Measurements from ENCODE around the gene LPCAT2. TPM values are rescaled to one million over a fixed set of nuclear protein-coding genes. Genes with fewer than 3 reads are reported as not detected.

Gene LPCAT2
- total and polyA plus RNA-seq, 4 donors: 11.2 to 33.6 (median 13.7) TPM

DNA sequence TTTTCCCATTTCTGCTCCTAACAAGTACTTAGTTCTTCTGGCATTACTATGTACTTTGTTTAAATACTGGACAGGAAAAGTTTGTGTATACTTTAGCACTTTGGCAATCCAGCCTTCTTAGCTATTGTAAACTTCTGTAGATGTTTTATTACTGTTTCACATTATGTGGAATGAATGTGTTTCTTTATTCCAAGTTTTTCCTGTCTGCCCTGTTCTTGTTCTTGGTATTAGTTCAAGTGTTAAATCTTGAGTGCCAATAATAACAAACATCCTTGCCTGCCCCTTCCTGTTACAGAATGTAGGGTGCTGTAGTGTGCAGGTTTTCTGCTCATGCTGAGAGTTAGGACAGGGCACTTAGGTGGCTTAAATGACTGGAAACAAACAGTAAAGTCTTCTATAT, 50.4 kb downstream of the LPCAT2 start:
- no peaks in the 10 kb centered on the region for H3K9me3 ChIP-seq (ENCODE audit: control insufficient read depth, insufficient read depth, low read length)
- DNase-seq (ENCODE audit: low read depth in 4 of 6, low spot score in 6 of 6): peak in 1 of 6 donors; percentile 26
- no peaks in the 10 kb centered on the region for H3K36me3 ChIP-seq (ENCODE audit: control insufficient read depth, insufficient read depth, low read length)
- no peaks in the 10 kb centered on the region for H3K27me3 ChIP-seq (ENCODE audit: control insufficient read depth, insufficient read depth, low read length)
- no peaks in the 10 kb centered on the region for H3K4me1 ChIP-seq (ENCODE audit: control insufficient read depth, insufficient read depth, low read length)
- H3K4me3 ChIP-seq (ENCODE audit: low read depth, low read length): no peak overlapping the region
- no peak overlapping the region for H3K27ac ChIP-seq (ENCODE audit: low read depth, low read length)

DNA sequence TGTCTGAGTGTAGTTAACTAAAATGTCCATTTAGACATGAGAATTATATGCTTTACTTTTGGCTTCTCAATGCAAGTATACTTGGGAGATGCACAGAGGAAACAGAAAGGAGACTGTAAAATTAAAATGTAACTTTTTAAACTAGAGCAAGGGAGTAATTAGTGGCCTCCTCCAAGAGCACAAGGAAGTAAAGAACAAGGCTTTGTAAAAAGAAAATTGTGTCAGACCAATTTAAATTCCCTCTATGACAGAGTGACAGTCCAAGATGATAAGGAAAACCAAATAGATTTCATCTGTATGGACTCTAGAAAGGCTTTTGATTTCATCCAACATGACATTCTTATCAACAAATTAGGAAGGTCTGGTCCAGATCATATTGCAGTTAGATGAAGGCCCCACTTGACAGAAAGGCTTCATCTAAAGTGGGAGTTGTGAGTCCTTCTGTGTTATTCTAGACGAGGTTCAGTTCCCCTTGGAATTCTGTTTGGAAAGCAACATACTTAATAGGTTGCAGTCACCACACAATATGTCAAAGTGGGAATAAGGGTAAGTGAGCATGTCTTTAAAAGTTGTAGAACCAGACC, 51.2 kb downstream of the LPCAT2 start:
- no peak for DNase-seq (ENCODE audit: low read depth in 4 of 6, low spot score in 6 of 6)
- Histone ChIP-seq H3K9me3 (ENCODE audit: control insufficient read depth, insufficient read depth, low read length) (no peaks in the 10 kb centered on the region), H3K27ac (ENCODE audit: low read depth, low read length) (no peak overlapping the region), H3K4me3 (ENCODE audit: low read depth, low read length) (no peak overlapping the region), H3K27me3 (ENCODE audit: control insufficient read depth, insufficient read depth, low read length) (no peaks in the 10 kb centered on the region), H3K4me1 (ENCODE audit: control insufficient read depth, insufficient read depth, low read length) (no peaks in the 10 kb centered on the region), H3K36me3 (ENCODE audit: control insufficient read depth, insufficient read depth, low read length) (no peaks in the 10 kb centered on the region)
- no CpG with 5 or more reads among the region's 1 CpG for WGBS (ENCODE audit: insufficient coverage)

DNA sequence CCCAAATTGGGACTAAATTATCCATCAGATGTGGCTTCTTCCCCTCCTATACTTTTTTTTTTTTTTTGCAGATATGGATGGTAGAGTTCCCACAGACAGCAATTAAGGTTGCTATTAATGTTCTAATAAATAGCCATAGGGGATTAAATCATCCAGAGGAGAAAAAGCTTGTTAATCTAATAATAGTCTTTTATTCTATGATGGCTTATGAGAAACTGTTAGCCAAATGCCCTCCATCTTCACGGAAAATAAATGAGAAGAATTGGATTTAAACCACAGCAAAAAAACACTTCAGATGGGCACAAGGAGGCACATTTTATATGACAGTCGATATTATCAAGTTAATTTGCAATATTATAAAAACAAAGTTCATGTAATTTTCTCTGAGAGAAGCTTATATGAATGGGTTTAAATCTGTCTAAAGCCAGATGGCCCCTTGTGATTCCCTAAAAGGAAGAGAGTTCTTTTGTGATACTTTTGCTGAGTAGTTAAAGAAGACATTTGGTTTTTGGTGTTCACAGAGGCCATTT, 52.5 kb downstream of the LPCAT2 start:
- Histone ChIP-seq H3K9me3 (ENCODE audit: control insufficient read depth, insufficient read depth, low read length) (no peaks in the 10 kb centered on the region), H3K27ac (ENCODE audit: low read depth, low read length) (no peak overlapping the region), H3K4me3 (ENCODE audit: low read depth, low read length) (no peak overlapping the region), H3K4me1 (ENCODE audit: control insufficient read depth, insufficient read depth, low read length) (no peaks in the 10 kb centered on the region), H3K27me3 (ENCODE audit: control insufficient read depth, insufficient read depth, low read length) (no peaks in the 10 kb centered on the region), H3K36me3 (ENCODE audit: control insufficient read depth, insufficient read depth, low read length) (no peaks in the 10 kb centered on the region)
- DNase-seq (ENCODE audit: low read depth in 4 of 6, low spot score in 6 of 6): no peak
- WGBS (ENCODE audit: insufficient coverage): no CpG with 5 or more reads among the region's 2 CpGs

DNA sequence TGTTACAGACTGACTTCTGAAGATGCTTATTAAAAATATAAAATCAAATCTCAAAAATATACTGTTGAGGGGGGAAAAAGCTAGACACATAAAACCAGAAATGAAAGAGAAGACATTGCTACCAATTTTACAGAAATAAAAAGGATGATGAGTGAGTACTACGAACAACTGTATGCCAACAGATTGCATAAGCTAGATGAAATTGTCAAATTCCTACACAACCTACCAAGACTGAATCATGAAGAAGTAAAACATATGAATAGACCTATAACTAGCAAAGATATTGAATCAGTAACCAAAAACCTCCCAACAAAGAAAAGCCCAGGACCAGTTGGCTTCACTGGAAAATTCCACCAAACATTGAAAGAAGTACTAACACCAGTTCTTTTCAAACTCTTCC, 54.1 kb downstream of the LPCAT2 start:
- no peak overlapping the region for H3K4me3 ChIP-seq (ENCODE audit: low read depth, low read length)
- WGBS (ENCODE audit: insufficient coverage): no CpG with 5 or more reads among the region's 1 CpG
- no peak overlapping the region for H3K27ac ChIP-seq (ENCODE audit: low read depth, low read length)
- H3K27me3 ChIP-seq (ENCODE audit: control insufficient read depth, insufficient read depth, low read length): no peaks in the 10 kb centered on the region
- no peaks in the 10 kb centered on the region for H3K36me3 ChIP-seq (ENCODE audit: control insufficient read depth, insufficient read depth, low read length)
- no peaks in the 10 kb centered on the region for H3K9me3 ChIP-seq (ENCODE audit: control insufficient read depth, insufficient read depth, low read length)
- no peak for DNase-seq (ENCODE audit: low read depth in 4 of 6, low spot score in 6 of 6)
- H3K4me1 ChIP-seq (ENCODE audit: control insufficient read depth, insufficient read depth, low read length): no peaks in the 10 kb centered on the region

DNA sequence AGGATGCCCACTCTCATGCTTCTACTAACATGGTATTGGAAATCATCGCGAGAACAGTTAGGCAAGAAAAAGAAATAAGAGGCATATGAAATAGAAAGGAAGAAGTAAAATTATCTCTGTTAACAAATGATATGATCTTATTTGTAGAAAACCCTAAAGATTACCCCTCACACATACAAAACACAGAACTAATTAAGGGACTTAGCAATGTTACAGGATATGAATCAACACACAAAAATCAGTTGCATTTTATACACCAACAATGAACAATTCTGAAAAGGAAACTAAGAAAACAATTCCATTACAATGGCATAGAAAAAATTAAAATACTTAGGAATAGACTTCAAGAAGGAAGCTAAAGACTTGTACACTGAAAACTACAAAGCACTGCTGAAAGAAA, 54.9 kb downstream of the LPCAT2 start:
- H3K4me3 ChIP-seq (ENCODE audit: low read depth, low read length): no peak overlapping the region
- no peak for DNase-seq (ENCODE audit: low read depth in 4 of 6, low spot score in 6 of 6)
- H3K27ac ChIP-seq (ENCODE audit: low read depth, low read length): no peak overlapping the region
- no peaks in the 10 kb centered on the region for H3K9me3 ChIP-seq (ENCODE audit: control insufficient read depth, insufficient read depth, low read length)
- no peaks in the 10 kb centered on the region for H3K27me3 ChIP-seq (ENCODE audit: control insufficient read depth, insufficient read depth, low read length)
- H3K36me3 ChIP-seq (ENCODE audit: control insufficient read depth, insufficient read depth, low read length): no peaks in the 10 kb centered on the region
- WGBS (ENCODE audit: insufficient coverage): no CpG with 5 or more reads among the region's 2 CpGs
- no peaks in the 10 kb centered on the region for H3K4me1 ChIP-seq (ENCODE audit: control insufficient read depth, insufficient read depth, low read length)

DNA sequence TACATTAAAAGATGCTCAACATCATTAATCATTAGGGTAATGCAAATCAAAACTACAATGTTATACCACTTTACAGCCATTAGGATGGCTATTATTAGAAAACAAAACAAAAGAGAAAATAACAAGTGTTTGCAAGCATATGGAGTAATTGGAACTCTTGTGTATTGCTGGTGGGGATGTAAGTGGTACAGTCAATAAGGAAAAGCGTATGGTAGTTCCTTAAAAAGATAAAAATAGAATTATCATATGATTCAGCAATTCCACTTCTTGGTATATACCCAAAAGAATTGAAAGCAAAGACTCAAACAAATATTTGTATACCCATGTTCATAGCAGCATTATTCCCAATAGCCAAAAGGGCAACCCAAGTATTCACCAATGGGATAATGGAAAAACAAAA, 56.2 kb downstream of the LPCAT2 start:
- Histone ChIP-seq H3K27me3 (ENCODE audit: control insufficient read depth, insufficient read depth, low read length) (no peaks in the 10 kb centered on the region), H3K4me1 (ENCODE audit: control insufficient read depth, insufficient read depth, low read length) (no peaks in the 10 kb centered on the region), H3K36me3 (ENCODE audit: control insufficient read depth, insufficient read depth, low read length) (no peaks in the 10 kb centered on the region), H3K4me3 (ENCODE audit: low read depth, low read length) (no peak overlapping the region), H3K27ac (ENCODE audit: low read depth, low read length) (no peak overlapping the region), H3K9me3 (ENCODE audit: control insufficient read depth, insufficient read depth, low read length) (no peaks in the 10 kb centered on the region)
- no peak for DNase-seq (ENCODE audit: low read depth in 4 of 6, low spot score in 6 of 6)
- no CpG with 5 or more reads among the region's 1 CpG for WGBS (ENCODE audit: insufficient coverage)

DNA sequence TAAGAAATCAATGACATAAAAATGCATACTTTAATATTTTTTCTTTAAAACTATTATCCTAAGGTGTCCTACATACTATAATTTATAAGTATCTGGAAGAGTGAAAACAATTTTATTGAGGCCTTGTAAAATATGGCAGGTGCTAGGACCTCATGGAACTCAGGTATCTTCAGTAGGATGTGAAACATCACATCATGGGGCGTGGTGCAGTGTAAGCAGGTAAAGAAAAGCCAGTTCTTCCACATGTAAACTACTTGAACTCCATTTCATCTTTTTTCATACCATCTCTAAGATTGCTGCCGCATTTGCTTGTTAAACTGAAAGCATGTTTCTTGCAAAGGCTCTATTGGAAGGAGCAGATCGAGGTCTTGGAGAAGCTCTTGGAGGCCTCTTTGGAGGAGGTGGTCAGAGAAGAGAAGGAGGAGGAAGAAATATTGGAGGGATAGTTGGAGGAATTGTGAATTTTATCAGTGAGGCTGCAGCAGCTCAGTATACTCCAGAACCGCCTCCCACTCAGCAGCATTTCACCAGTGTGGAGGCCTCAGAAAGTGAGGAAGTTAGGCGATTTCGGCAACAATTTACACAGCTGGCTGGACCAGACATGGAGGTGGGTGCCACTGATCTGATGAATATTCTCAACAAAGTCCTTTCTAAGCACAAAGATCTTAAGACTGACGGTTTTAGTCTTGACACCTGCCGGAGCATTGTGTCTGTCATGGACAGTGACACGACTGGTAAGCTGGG, 57.7 kb downstream of the LPCAT2 start, which contains the start of gene CAPNS2:
Gene CAPNS2, plus strand, starts transcription at position 253 of the 744 bp plus-strand sequence. Its CDS starts 73 bp downstream, at position 326.
- DNase-seq (ENCODE audit: low read depth in 4 of 6, low spot score in 6 of 6): no peak
- 98% methylated on average over 7 of the region's 9 CpGs for WGBS (ENCODE audit: insufficient coverage)
- Histone ChIP-seq H3K4me1 (ENCODE audit: control insufficient read depth, insufficient read depth, low read length) (no peaks in the 10 kb centered on the region), H3K27ac (ENCODE audit: low read depth, low read length) (no peak within 1 kb of the TSS), H3K9me3 (ENCODE audit: control insufficient read depth, insufficient read depth, low read length) (no peaks in the 10 kb centered on the region), H3K27me3 (ENCODE audit: control insufficient read depth, insufficient read depth, low read length) (no peaks in the 10 kb centered on the region), H3K4me3 (ENCODE audit: low read depth, low read length) (no peak within 1 kb of the TSS), H3K36me3 (ENCODE audit: control insufficient read depth, insufficient read depth, low read length) (no peaks in the 10 kb centered on the region)

DNA sequence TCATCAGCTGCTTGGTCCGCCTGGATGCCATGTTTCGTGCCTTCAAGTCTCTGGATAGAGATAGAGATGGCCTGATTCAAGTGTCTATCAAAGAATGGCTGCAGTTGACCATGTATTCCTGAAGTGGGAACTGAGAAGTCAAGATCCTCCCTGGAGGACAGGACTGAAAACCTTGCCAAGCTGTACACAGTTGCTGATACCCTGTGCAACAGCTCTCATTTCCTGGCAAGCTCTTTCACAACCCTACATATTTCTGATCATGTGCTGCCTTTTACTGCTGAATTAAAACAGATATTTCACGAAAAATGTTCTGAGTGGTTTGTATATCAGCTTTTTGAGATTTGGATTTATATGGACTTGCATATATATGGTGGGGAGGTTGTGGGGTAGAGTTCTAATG, 58.5 kb downstream of the LPCAT2 start:
- H3K9me3 ChIP-seq (ENCODE audit: control insufficient read depth, insufficient read depth, low read length): no peaks in the 10 kb centered on the region
- 97% methylated on average over 3 of the region's 3 CpGs for whole genome bisulfite sequencing (ENCODE audit: insufficient coverage)
- DNase-seq (ENCODE audit: low read depth in 4 of 6, low spot score in 6 of 6): no peak
- no peak overlapping the region for H3K4me3 ChIP-seq (ENCODE audit: low read depth, low read length)
- H3K27ac ChIP-seq (ENCODE audit: low read depth, low read length): no peak overlapping the region
- H3K4me1 ChIP-seq (ENCODE audit: control insufficient read depth, insufficient read depth, low read length): no peaks in the 10 kb centered on the region
- no peaks in the 10 kb centered on the region for H3K27me3 ChIP-seq (ENCODE audit: control insufficient read depth, insufficient read depth, low read length)
- no peaks in the 10 kb centered on the region for H3K36me3 ChIP-seq (ENCODE audit: control insufficient read depth, insufficient read depth, low read length)

DNA sequence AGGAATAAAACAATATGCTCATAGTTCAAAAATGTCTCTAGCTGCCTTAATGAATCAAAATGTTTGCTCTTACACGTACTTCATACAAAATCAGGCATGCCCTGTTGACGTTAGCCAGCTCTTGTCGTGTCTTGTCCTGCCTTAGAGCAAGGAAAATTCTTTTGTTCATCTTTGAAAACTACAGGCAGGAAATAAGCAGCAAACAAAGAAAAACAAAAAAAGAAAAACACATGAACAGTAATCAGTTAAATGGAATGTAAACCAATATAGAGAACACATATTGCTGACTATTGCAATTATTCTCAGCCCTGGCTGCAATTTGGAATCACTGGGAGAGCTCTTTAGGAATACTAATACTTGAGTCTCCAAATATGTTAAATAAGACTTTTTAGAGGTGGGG, 59.3 kb downstream of the LPCAT2 start:
- H3K27me3 ChIP-seq (ENCODE audit: control insufficient read depth, insufficient read depth, low read length): no peaks in the 10 kb centered on the region
- H3K4me1 ChIP-seq (ENCODE audit: control insufficient read depth, insufficient read depth, low read length): no peaks in the 10 kb centered on the region
- H3K9me3 ChIP-seq (ENCODE audit: control insufficient read depth, insufficient read depth, low read length): no peaks in the 10 kb centered on the region
- H3K4me3 ChIP-seq (ENCODE audit: low read depth, low read length): no peak overlapping the region
- no peak overlapping the region for H3K27ac ChIP-seq (ENCODE audit: low read depth, low read length)
- WGBS (ENCODE audit: insufficient coverage): 71% methylated on average over 1 of the region's 3 CpGs
- DNase-seq (ENCODE audit: low read depth in 4 of 6, low spot score in 6 of 6): no peak
- H3K36me3 ChIP-seq (ENCODE audit: control insufficient read depth, insufficient read depth, low read length): no peaks in the 10 kb centered on the region

DNA sequence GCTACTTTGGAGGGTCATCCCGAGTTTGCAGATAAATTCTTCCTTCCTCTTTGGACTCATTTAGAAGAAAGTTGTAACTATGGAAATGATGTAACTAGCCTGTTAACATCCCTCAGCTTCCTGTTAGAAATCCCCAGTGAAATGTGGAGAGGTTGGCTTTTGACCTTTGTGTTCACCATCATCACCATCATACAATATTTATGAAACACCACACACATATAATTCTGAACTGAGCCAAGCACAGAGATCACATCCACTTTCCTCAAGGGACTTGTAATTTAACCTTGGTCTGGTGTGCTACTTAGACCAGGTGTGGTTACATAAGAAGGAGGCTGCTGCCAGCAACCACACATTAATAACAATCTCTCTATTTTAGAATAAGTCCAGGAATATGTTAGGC, 60.2 kb downstream of the LPCAT2 start:
- Histone ChIP-seq H3K27ac (ENCODE audit: low read depth, low read length) (no peak overlapping the region), H3K9me3 (ENCODE audit: control insufficient read depth, insufficient read depth, low read length) (no peaks in the 10 kb centered on the region), H3K4me1 (ENCODE audit: control insufficient read depth, insufficient read depth, low read length) (no peaks in the 10 kb centered on the region), H3K27me3 (ENCODE audit: control insufficient read depth, insufficient read depth, low read length) (no peaks in the 10 kb centered on the region), H3K4me3 (ENCODE audit: low read depth, low read length) (no peak overlapping the region), H3K36me3 (ENCODE audit: control insufficient read depth, insufficient read depth, low read length) (no peaks in the 10 kb centered on the region)
- WGBS (ENCODE audit: insufficient coverage): no CpG with 5 or more reads among the region's 1 CpG
- peak in 1 of 6 donors; percentile 4 for DNase-seq (ENCODE audit: low read depth in 4 of 6, low spot score in 6 of 6)
